HUES64 (cell line): ENCODE results near the gene PRDM15.

ENCODE experiments used
- H3K27ac ChIP-seq: 2 replicates; pipeline ENCODE4 v1.7.0; 2013; ENCODE audit warnings: low read depth, low read length, inconsistent platforms
- H3K27me3 ChIP-seq: 2 replicates; pipeline ENCODE4 v1.6.1; 2013; ENCODE audit warnings: mild to moderate bottlenecking, low read length; ENCODE audit not compliant: insufficient read depth
- H3K36me3 ChIP-seq: 2 replicates; pipeline ENCODE4 v1.6.1; 2013; ENCODE audit warnings: mild to moderate bottlenecking, low read length; ENCODE audit not compliant: insufficient read depth
- H3K4me1 ChIP-seq: 2 replicates; pipeline ENCODE4 v1.6.1; 2013; ENCODE audit warnings: mild to moderate bottlenecking, low read length, moderate library complexity; ENCODE audit not compliant: insufficient read depth
- H3K4me3 ChIP-seq: 2 replicates; pipeline ENCODE4 v1.5.1; 2013; ENCODE audit warnings: mild to moderate bottlenecking, low read length, moderate library complexity
- H3K9ac ChIP-seq: 2 replicates; pipeline ENCODE4 v1.6.1; 2013; ENCODE audit warnings: mild to moderate bottlenecking, low read depth, low read length
- H3K9me3 ChIP-seq: 2 replicates; pipeline ENCODE4 v1.6.1; 2013; ENCODE audit warnings: low read depth, low read length; ENCODE audit not compliant: insufficient read depth
- WGBS: fragments of 150-250, 120-280 bp; methylation state at CpG from one replicate; pipeline ENCODE4 v1.1.7; 2013; ENCODE audit warnings: missing lambda C conversion rate; 5-methylcytosine and 5-hydroxymethylcytosine counted together

Gene PRDM15

DNA sequence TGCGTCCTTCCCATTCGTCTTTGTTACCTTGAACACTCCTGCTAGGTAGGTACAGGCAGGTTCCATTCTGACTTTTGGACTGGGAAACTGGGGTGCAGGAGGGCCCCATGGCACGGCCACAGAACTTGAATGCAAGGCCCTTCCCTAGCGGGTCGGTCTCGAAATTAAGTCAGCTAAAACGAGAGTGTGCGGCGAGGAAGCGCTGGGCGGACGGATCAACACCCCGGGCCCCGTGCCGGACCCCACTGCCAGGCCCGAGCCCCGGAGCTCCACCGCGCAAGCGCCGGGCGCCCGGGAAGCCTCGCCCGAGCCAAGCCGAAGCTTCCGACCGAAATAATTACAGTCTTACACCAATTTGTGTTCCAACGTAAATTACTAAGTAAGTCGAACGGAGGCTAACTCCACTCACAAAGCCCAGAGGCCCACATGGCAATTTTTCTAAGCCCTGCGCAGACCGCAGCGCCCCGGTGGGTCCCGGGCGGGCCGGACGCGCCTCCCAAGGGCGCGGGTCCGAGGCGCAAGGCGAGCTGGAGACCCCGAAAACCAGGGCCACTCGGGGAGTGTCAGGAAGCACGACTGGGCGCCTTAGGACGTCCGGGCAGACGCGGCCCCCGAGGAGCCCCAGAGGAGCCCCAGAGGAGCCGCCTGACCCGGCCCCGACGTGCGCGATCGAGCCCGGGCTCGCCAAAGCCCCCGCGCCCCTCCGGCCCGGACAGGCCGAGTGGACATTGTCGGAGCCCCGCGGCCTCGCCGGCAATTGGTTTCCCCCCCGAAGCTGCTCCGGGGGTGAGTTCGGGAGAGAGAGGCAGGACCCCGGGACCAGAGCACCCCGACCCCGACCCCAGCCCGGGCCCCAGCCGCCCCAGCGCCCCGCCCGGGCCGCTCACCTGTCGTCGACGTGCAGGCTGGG is 112.9 kb downstream of the PRDM15 start:
- H3K4me1 ChIP-seq, result peaks cover 66% of the 10 kb centered on the region
- peak overlapping the region; percentile 55 for H3K4me3 ChIP-seq
- 2% methylated on average over 88 of the region's 88 CpGs for WGBS
- no peaks in the 10 kb centered on the region for H3K36me3 ChIP-seq
- H3K27me3 ChIP-seq, result peaks cover 99% of the 10 kb centered on the region
- no peaks in the 10 kb centered on the region for H3K9me3 ChIP-seq
- no peak overlapping the region; the same call in 1 of the 2 replicates for H3K9ac ChIP-seq
- H3K27ac ChIP-seq, result no peak overlapping the region

DNA sequence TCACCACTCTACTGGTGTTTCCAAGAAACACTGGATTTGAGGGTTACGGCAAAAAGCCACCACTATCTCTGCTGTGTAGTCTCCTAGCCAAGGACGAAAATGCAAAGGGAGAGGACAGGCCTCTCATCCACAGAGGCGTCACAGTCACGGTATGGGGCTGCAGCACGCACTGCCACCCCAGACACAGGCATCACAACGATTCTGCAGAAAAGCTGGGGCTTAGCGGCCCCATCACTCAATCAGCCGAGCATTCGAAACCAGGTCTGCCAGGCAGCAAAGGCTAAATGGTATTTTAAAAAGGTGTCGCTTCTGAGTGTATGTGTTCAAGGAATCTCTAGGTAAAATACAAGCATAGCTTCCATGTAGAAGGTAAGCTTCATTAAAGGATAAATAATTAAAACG is 113.7 kb downstream of the PRDM15 start:
- peaks cover 99% of the 10 kb centered on the region for H3K27me3 ChIP-seq
- H3K27ac ChIP-seq, result no peak overlapping the region
- no peak overlapping the region for H3K9ac ChIP-seq
- WGBS, result 49% methylated on average over 11 of the region's 11 CpGs
- H3K9me3 ChIP-seq, result no peaks in the 10 kb centered on the region
- peaks cover 74% of the 10 kb centered on the region for H3K4me1 ChIP-seq
- H3K36me3 ChIP-seq, result no peaks in the 10 kb centered on the region
- peak overlapping the region; percentile 55 for H3K4me3 ChIP-seq

DNA sequence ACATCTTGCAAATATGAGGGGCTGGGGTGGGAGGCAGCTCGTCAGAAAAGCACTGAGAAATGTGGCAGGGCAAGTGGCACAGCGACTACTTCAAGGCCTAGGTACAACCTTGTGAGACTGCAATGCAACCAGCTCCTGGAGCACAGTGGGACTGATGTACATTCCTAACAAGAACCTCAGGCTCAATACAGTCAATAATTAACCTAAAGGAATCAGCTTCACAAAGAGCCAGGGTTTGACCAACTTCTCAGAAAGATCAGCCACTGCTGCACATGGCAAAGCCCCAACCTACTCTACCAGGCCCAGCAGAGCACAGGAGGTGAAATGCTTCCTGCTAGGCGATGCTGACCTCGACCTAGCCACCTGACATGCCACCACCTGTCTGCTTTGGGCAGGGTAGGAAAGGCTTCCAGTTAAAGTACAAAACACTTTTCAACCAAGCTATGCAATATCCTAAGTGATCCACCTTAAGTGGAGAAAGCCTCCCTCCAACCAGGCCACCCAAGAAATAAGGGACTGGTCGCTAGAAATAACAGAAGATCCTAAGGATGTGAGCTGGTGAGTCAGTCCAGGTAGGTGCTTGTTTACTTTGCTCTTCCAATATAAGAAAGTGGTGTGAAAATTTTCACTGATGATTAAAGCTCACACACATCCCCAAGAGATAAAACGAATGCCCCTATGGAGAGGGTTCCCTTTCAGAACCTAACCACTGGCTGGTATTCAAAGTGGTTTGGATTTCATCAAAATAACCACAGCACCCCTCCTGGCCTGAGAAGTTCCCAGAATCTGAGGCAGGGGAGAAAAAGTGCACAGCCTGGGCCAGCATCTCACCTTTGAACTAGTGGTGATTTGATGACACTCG is 114.4 kb downstream of the PRDM15 start:
- Histone ChIP-seq H3K4me3 (no peak overlapping the region), H3K27ac (no peak overlapping the region), H3K36me3 (no peaks in the 10 kb centered on the region), H3K9me3 (no peaks in the 10 kb centered on the region), H3K27me3 (peaks cover 99% of the 10 kb centered on the region), H3K4me1 (peaks cover 79% of the 10 kb centered on the region), H3K9ac (no peak overlapping the region)
- 72% methylated on average over 5 of the region's 7 CpGs for WGBS

DNA sequence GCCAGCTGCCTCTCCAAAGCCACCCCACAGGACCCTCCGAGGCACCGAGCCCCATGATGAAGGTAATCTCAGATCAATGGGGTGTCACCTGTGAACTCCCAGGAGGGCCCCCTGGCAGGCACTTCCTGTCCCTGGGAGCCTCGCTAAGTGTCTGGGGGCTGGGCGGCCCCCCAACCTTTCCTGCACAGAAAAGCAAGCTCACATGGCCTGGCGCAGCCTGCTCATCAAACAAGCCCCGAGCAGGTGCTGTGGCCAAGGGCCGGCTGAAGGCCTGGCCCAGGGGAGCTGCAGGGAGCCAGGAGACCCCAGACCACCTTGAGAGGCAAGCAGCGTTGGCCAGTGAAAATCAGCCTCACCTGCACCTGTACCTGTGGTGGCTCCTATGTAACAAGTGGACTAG is 115.1 kb downstream of the PRDM15 start:
- peaks cover 98% of the 10 kb centered on the region for H3K27me3 ChIP-seq
- no peak overlapping the region for H3K9ac ChIP-seq
- H3K36me3 ChIP-seq, result no peaks in the 10 kb centered on the region
- peak overlapping the region; percentile 53; the same call in 1 of the 2 replicates for H3K4me3 ChIP-seq
- H3K4me1 ChIP-seq, result peaks cover 81% of the 10 kb centered on the region
- H3K9me3 ChIP-seq, result no peaks in the 10 kb centered on the region
- H3K27ac ChIP-seq, result no peak overlapping the region
- 66% methylated on average over 8 of the region's 8 CpGs for WGBS

DNA sequence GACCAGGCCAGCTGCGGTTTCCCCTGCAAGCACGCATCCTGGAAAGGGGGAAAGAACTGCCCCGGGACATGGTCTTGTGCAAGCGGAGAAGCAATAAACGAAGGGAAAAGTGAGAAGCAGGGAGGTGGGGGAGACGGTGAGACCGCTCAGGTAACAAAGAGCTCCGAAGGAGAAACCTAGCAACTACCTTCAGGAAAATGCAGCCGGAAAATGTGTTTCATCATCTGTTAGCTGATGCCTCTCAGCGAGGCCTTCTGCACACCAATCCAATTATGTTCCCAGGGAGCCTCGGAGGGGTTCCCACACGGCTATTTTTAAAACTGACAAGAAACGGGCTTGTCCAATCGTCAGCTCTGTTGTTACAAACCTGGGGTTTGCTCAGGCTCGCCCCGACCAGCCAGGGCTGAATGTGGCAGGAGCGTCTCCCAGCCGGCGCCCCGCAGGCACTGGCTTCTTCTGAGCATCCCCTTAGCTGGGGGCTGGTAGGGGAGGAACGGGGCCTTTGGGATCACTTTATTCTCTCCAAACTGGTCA is 115.7 kb downstream of the PRDM15 start:
- H3K36me3 ChIP-seq, result no peaks in the 10 kb centered on the region
- H3K4me3 ChIP-seq, result peak overlapping the region; percentile 53
- H3K9ac ChIP-seq, result no peak overlapping the region
- no peaks in the 10 kb centered on the region for H3K9me3 ChIP-seq
- WGBS, result 10% methylated on average over 20 of the region's 21 CpGs
- H3K4me1 ChIP-seq, result peaks cover 79% of the 10 kb centered on the region
- no peak overlapping the region for H3K27ac ChIP-seq
- H3K27me3 ChIP-seq, result peaks cover 92% of the 10 kb centered on the region

DNA sequence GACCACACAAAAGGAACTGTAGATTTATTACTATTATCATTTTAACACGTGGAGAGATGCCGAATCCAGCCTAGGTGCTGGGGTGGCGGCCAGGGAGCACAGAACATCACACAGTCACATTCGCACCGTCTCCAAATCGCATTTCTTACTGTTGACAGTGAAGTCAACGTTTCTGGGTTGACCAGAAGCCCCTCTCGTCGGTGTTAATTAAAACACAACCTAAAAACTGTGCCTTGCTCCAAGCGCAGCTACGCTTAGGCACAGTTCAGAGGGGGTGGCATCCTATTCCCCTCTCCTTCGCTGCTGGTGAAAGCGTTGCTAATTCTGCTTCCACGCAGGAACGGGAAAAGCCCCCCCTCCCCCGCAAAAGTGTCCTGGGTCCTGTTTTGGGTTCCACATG is 116.4 kb downstream of the PRDM15 start:
- Histone ChIP-seq H3K36me3 (no peaks in the 10 kb centered on the region), H3K27ac (no peak overlapping the region; the same call in 1 of the 2 replicates), H3K27me3 (peaks cover 85% of the 10 kb centered on the region), H3K4me3 (peak overlapping the region; percentile 53), H3K4me1 (peaks cover 76% of the 10 kb centered on the region), H3K9me3 (no peaks in the 10 kb centered on the region), H3K9ac (no peak overlapping the region)
- WGBS, result 5% methylated on average over 16 of the region's 16 CpGs

DNA sequence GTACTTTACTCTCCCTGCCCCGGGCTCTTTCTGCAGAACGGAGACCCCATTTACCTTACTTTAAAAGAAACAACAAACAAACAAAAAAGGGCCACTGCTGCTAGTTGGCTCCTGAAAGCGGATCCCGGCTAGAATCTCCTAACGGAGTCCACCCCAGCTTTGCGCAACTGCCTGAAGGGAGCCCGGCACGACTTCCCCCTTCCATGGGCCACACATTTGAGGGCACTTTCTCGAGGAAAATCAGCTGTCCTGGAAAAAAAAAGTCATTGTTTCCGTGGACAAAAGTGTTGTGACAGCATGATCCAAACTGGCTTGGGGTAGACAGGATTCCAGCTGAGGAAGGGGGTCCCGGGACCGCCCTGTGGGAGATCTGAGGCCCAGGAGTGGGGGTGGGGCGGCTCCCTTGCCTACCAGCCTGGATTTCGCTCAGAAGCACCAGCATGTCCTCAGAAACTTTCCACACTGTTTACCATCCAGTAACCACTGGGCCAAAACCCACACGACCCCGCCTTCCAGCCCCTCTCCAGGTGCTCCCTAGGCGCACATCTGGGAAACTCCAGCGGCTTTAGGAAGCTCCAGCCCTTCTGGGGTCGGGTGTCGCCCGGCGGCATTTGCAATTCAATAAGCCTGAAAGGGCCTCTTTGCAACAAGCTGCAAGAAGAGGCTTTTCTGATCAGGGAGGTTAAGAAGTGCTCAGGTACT is 117.1 kb downstream of the PRDM15 start:
- peak overlapping the region; percentile 26; the same call in 1 of the 2 replicates for H3K9ac ChIP-seq
- under 1% methylated on average over 22 of the region's 22 CpGs for WGBS
- no peaks in the 10 kb centered on the region for H3K9me3 ChIP-seq
- H3K36me3 ChIP-seq, result no peaks in the 10 kb centered on the region
- peaks cover 69% of the 10 kb centered on the region for H3K4me1 ChIP-seq
- peak overlapping the region; percentile 53 for H3K4me3 ChIP-seq
- peaks cover 78% of the 10 kb centered on the region for H3K27me3 ChIP-seq
- H3K27ac ChIP-seq, result peak overlapping the region; percentile 72

DNA sequence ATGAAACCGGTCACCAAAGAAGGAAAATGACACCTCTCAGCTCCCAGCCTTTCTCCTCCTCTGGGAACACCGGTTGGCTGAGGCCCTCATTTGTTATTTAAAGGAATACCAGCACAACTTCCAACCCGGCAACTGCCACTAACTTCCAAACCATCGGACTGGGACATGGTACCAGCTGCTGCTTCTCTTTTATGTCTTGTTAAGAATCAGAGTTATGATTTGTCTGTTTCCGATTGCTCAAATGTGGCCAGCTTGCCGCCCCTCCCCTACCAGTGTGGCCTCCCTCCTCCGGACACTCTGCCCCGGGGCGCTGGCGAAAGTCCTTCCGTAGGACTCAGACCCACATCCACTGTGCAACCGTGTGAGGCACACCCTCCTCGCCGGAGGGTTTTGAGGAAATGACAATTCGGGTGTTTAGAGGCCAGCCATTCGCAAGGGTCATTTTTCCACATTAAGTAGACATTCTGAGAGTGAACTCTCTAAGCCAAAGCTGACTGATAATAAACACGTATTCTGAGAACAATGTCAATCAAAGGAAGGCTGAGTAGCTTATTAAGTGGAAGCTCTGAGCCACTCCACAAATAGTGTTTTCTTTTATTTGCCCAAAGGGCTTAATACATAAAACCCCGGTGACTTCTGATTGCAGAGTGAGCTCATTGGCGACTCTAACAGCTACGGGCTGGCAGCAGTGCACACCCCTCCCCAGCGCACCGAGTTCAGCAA is 117.8 kb downstream of the PRDM15 start:
- H3K4me3 ChIP-seq, result peak overlapping the region; percentile 53
- H3K27ac ChIP-seq, result no peak overlapping the region
- H3K27me3 ChIP-seq, result peaks cover 72% of the 10 kb centered on the region
- peaks cover 69% of the 10 kb centered on the region for H3K4me1 ChIP-seq
- H3K9ac ChIP-seq, result no peak overlapping the region; the same call in 1 of the 2 replicates
- WGBS, result under 1% methylated on average over 21 of the region's 22 CpGs
- no peaks in the 10 kb centered on the region for H3K9me3 ChIP-seq
- H3K36me3 ChIP-seq, result no peaks in the 10 kb centered on the region

DNA sequence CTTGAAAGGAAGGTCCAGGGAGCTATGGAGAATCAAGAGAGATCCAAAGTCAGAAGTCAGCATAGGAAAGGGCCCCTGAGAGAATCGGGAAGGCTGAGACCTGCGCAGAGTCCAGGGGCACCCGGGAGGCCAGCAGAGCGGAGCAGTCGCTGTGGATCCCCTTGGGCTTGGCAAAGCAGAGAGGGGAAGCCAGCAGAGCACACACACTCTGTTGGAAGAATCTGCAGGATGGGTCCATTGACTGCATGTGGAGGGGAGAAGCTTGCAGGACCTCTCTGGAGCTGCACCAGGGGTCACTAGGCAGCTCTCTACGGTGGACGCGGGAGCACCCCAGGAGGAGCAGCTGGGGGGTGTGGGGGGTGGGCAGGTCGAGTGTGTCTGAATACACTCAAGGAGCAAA is 118.7 kb downstream of the PRDM15 start:
- Histone ChIP-seq H3K4me1 (peaks cover 63% of the 10 kb centered on the region), H3K4me3 (no peak overlapping the region), H3K27me3 (peaks cover 70% of the 10 kb centered on the region)

DNA sequence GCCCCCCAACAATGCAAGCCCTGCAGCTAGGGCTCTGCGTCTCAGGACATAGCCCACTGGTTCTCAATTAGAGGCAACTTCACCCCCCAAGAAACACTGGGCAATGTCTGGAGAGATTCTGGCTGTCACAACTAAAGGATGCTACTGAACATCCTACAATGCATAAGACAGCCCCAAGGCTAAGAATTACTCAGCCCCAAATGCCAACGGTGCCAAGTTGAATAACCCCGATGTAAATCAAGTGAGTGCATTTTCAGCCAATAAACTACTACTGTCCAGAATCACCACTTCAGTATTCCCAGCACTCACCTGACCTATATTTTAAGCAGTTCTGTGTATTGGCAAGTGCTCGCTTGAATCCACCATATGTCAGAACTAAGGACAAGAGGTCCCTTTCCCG is 119.2 kb downstream of the PRDM15 start:
- Histone ChIP-seq H3K4me3 (no peak overlapping the region), H3K4me1 (peaks cover 60% of the 10 kb centered on the region)
- WGBS, result 91% methylated on average over 5 of the region's 5 CpGs

More for the DNA sequence above, 118.7 kb downstream of the PRDM15 start:
- no peaks in the 10 kb centered on the region for H3K36me3 ChIP-seq
- 68% methylated on average over 9 of the region's 9 CpGs for WGBS
- no peak overlapping the region for H3K9ac ChIP-seq
- H3K27ac ChIP-seq, result no peak overlapping the region
- H3K9me3 ChIP-seq, result no peaks in the 10 kb centered on the region

More for the DNA sequence above, 119.2 kb downstream of the PRDM15 start:
- peaks cover 70% of the 10 kb centered on the region for H3K27me3 ChIP-seq
- H3K27ac ChIP-seq, result no peak overlapping the region
- H3K9me3 ChIP-seq, result no peaks in the 10 kb centered on the region
- H3K36me3 ChIP-seq, result no peaks in the 10 kb centered on the region
- H3K9ac ChIP-seq, result no peak overlapping the region
